Measurements from ENCODE around the gene LGALS3BP.
"Not testable (repeated sequence)": the region's sequence is repeated elsewhere in the genome, so short reads cannot be mapped to it uniquely, and the experiment has no call there.

The LGALS3BP gene

GRCh38 chr17:78960928-78961327 is 18.8 kb downstream of the LGALS3BP start:
- DNase-seq: no peak

GRCh38 chr17:78959803-78960202 is 19.9 kb downstream of the LGALS3BP start:
- no peak for DNase-seq

GRCh38 chr17:78958641-78959127 is 21.0 kb downstream of the LGALS3BP start:
- DNase-seq: no peak

GRCh38 chr17:78957128-78957527 is 22.6 kb downstream of the LGALS3BP start:
- DNase-seq: no peak

- DNase-seq: no peak
These were observed 23.5 kb downstream of the LGALS3BP start for GRCh38 chr17:78956254-78956653.

GRCh38 chr17:78954684-78955083 is 25.0 kb downstream of the LGALS3BP start:
- no peak for DNase-seq

- DNase-seq: no peak
These were observed 26.1 kb downstream of the LGALS3BP start for GRCh38 chr17:78953356-78954350.

- no peak for DNase-seq
These were observed 27.0 kb downstream of the LGALS3BP start for GRCh38 chr17:78952706-78953105.

- no peak for DNase-seq
These were observed 27.7 kb downstream of the LGALS3BP start for GRCh38 chr17:78951967-78952551.

GRCh38 chr17:78950870-78951269 is 28.9 kb downstream of the LGALS3BP start:
- no peak for DNase-seq

GRCh38 chr17:78947235-78948149 is 32.2 kb downstream of the LGALS3BP start:
- no peak for DNase-seq

- no peak for DNase-seq
These were observed 33.1 kb downstream of the LGALS3BP start for GRCh38 chr17:78946631-78947030.

GRCh38 chr17:78946131-78946530 is 33.6 kb downstream of the LGALS3BP start:
- no peak for DNase-seq

GRCh38 chr17:78945455-78945854 is 34.3 kb downstream of the LGALS3BP start:
- DNase-seq: not testable (repeated sequence)

- no peak for DNase-seq
These were observed 34.8 kb downstream of the LGALS3BP start for GRCh38 chr17:78944956-78945355.

- no peak for DNase-seq
These were observed 35.7 kb downstream of the LGALS3BP start for GRCh38 chr17:78944026-78944425.

GRCh38 chr17:78940708-78941107 is 39.0 kb downstream of the LGALS3BP start:
- DNase-seq: no peak

GRCh38 chr17:78940258-78940657 is 39.5 kb downstream of the LGALS3BP start:
- no peak for DNase-seq

GRCh38 chr17:78939615-78940014 is 40.1 kb downstream of the LGALS3BP start:
- no peak for DNase-seq

GRCh38 chr17:78937561-78937960 is 42.2 kb downstream of the LGALS3BP start:
- DNase-seq: no peak

GRCh38 chr17:78935419-78936323 is 44.1 kb downstream of the LGALS3BP start:
- DNase-seq: no peak
